HUES64 (cell line): ENCODE results near the gene IREB2.
"Not testable (repeated sequence)": the region's sequence is repeated elsewhere in the genome, so short reads cannot be mapped to it uniquely, and the experiment has no call there.

ENCODE experiments used
- H3K27ac ChIP-seq: 2 replicates; pipeline ENCODE4 v1.7.0; 2013; ENCODE audit warnings: low read depth, low read length, inconsistent platforms
- H3K27me3 ChIP-seq: 2 replicates; pipeline ENCODE4 v1.6.1; 2013; ENCODE audit warnings: mild to moderate bottlenecking, low read length; ENCODE audit not compliant: insufficient read depth
- H3K36me3 ChIP-seq: 2 replicates; pipeline ENCODE4 v1.6.1; 2013; ENCODE audit warnings: mild to moderate bottlenecking, low read length; ENCODE audit not compliant: insufficient read depth
- H3K4me1 ChIP-seq: 2 replicates; pipeline ENCODE4 v1.6.1; 2013; ENCODE audit warnings: mild to moderate bottlenecking, low read length, moderate library complexity; ENCODE audit not compliant: insufficient read depth
- H3K4me3 ChIP-seq: 2 replicates; pipeline ENCODE4 v1.5.1; 2013; ENCODE audit warnings: mild to moderate bottlenecking, low read length, moderate library complexity
- H3K9ac ChIP-seq: 2 replicates; pipeline ENCODE4 v1.6.1; 2013; ENCODE audit warnings: mild to moderate bottlenecking, low read depth, low read length
- H3K9me3 ChIP-seq: 2 replicates; pipeline ENCODE4 v1.6.1; 2013; ENCODE audit warnings: low read depth, low read length; ENCODE audit not compliant: insufficient read depth
- WGBS: fragments of 150-250, 120-280 bp; methylation state at CpG from one replicate; pipeline ENCODE4 v1.1.7; 2013; ENCODE audit warnings: missing lambda C conversion rate; 5-methylcytosine and 5-hydroxymethylcytosine counted together

Gene IREB2

DNA sequence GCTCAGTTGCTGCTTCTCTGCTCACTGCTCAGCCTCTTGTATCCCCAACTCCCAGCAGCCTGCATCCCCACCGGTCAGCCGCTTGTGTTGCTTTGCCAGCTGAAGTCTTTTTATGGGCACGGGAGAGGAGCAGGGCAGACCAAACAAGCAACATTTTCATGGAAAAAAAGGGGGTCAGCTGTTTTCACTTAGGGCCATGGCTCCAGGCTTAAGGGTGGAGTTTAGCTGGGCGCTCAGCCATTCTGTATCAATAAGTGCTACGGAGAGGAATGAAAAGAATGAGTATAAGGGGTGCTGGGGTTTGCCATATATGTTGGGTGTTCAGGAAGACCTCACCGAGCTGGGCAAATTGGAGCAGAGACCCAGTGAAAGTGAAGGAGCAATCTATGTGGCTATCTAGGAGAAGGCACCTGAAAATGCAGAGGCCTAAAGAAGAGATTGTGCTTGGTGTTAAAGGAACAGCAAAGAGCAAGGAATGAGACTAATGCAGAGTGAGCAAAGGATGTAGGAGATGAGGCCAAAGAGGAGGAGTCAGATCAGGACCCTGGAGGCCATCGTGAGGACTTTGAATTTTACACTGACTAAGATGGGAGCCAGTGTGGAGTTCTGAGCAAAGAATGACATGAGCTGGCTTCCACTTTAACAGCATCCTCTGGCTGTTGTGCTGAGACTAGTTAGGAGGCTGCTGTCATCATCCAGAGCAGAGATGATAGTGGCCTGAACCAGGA lies 16.6 kb upstream of the IREB2 start:
- H3K36me3 ChIP-seq: no peaks in the 10 kb centered on the region
- no peaks in the 10 kb centered on the region for H3K9me3 ChIP-seq
- H3K9ac ChIP-seq: no peak overlapping the region
- no peaks in the 10 kb centered on the region for H3K4me1 ChIP-seq
- H3K27ac ChIP-seq: no peak overlapping the region
- WGBS: 89% methylated on average over 7 of the region's 7 CpGs
- no peak overlapping the region for H3K4me3 ChIP-seq
- H3K27me3 ChIP-seq: no peaks in the 10 kb centered on the region

- no peak overlapping the region for H3K4me3 ChIP-seq
- H3K9ac ChIP-seq: no peak overlapping the region
- H3K27me3 ChIP-seq: no peaks in the 10 kb centered on the region
- no peak overlapping the region for H3K27ac ChIP-seq
- WGBS: 68% methylated on average over 11 of the region's 12 CpGs
- H3K36me3 ChIP-seq: no peaks in the 10 kb centered on the region
- H3K9me3 ChIP-seq: no peaks in the 10 kb centered on the region
- no peaks in the 10 kb centered on the region for H3K4me1 ChIP-seq
These were observed 15.3 kb upstream of the IREB2 start for GRCh38 chr15:78422571-78423340.

GRCh38 chr15:78424673-78425072 lies 13.3 kb upstream of the IREB2 start:
- Histone ChIP-seq H3K27ac (no peak overlapping the region), H3K27me3 (no peaks in the 10 kb centered on the region), H3K9ac (no peak overlapping the region), H3K36me3 (no peaks in the 10 kb centered on the region), H3K4me3 (no peak overlapping the region), H3K9me3 (no peaks in the 10 kb centered on the region), H3K4me1 (no peaks in the 10 kb centered on the region)
- WGBS: 98% methylated on average over 2 of the region's 3 CpGs

- no peak overlapping the region for H3K4me3 ChIP-seq
- no peak overlapping the region for H3K27ac ChIP-seq
- no peak overlapping the region for H3K9ac ChIP-seq
- H3K9me3 ChIP-seq: no peaks in the 10 kb centered on the region
- no peaks in the 10 kb centered on the region for H3K27me3 ChIP-seq
- no peaks in the 10 kb centered on the region for H3K4me1 ChIP-seq
- no CpG with 5 or more reads among the region's 1 CpG for WGBS
- H3K36me3 ChIP-seq: no peaks in the 10 kb centered on the region
These were observed 12.4 kb upstream of the IREB2 start for GRCh38 chr15:78425643-78426042.

DNA sequence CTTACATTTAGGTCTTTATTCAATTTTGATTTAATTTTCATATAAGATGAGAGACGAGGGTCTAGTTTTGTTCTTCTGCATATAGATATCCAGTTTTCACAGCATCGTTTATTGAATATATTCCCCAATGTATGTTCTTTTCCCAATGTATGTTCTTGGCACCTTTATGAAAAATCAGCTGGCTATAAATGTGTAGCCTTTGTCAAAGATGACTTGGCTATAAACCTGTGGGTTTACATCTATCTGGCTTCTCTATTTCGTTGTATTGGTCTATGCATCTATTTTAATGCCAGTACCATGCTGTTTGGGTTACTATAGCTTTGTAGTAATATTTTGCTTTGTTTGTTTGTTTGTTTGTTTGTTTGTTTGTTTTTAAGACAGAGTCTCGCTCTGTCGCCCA lies 11.7 kb upstream of the IREB2 start:
- Histone ChIP-seq H3K4me3 (no peak overlapping the region), H3K36me3 (no peaks in the 10 kb centered on the region), H3K9me3 (no peaks in the 10 kb centered on the region), H3K4me1 (no peaks in the 10 kb centered on the region), H3K9ac (no peak overlapping the region), H3K27me3 (no peaks in the 10 kb centered on the region), H3K27ac (no peak overlapping the region)
- 96% methylated on average over 5 of the region's 5 CpGs for WGBS

DNA sequence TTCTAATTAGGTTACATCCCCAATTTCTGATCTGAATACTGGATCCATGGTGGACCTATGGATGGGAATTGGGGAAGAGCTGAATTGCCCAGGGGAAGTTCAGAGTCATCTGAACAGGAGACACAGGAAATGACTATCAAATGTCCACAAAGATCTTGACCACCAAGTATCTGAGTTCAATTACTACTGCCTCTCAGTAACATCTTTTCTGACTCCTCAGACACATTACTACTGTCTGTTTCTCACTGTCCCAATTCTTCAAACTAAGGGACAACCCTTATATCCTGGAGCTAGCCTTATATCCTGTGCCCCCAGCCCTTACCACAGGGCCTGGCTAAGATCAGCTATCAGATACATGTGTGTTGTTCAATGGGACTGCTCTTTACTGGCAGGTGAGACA lies 10.1 kb upstream of the IREB2 start:
- Histone ChIP-seq H3K9me3 (no peaks in the 10 kb centered on the region), H3K4me1 (no peaks in the 10 kb centered on the region), H3K27me3 (no peaks in the 10 kb centered on the region), H3K4me3 (no peak overlapping the region), H3K9ac (no peak overlapping the region), H3K36me3 (no peaks in the 10 kb centered on the region), H3K27ac (no peak overlapping the region)

- Histone ChIP-seq H3K4me3 (no peak overlapping the region), H3K9me3 (no peaks in the 10 kb centered on the region), H3K27me3 (no peaks in the 10 kb centered on the region), H3K27ac (no peak overlapping the region), H3K4me1 (0 out of 2 replicates have a peak, but pooled peaks cover 2% of the 10 kb centered on the region), H3K9ac (no peak overlapping the region), H3K36me3 (no peaks in the 10 kb centered on the region)
- 91% methylated on average over 2 of the region's 2 CpGs for WGBS
These were observed 8.5 kb upstream of the IREB2 start for GRCh38 chr15:78429477-78429876.

- WGBS: 81% methylated on average over 1 of the region's 1 CpG
- Histone ChIP-seq H3K4me3 (no peak overlapping the region), H3K36me3 (no peaks in the 10 kb centered on the region), H3K27ac (no peak overlapping the region), H3K27me3 (no peaks in the 10 kb centered on the region), H3K9ac (no peak overlapping the region), H3K9me3 (no peaks in the 10 kb centered on the region), H3K4me1 (0 out of 2 replicates have a peak, but pooled peaks cover 4% of the 10 kb centered on the region)
These were observed 6.1 kb upstream of the IREB2 start for GRCh38 chr15:78431955-78432354.

GRCh38 chr15:78432664-78433063 lies 5.4 kb upstream of the IREB2 start:
- WGBS: 87% methylated on average over 1 of the region's 1 CpG
- Histone ChIP-seq H3K27me3 (no peaks in the 10 kb centered on the region), H3K9ac (no peak overlapping the region), H3K4me1 (0 out of 2 replicates have a peak, but pooled peaks cover 4% of the 10 kb centered on the region), H3K27ac (no peak overlapping the region), H3K36me3 (no peaks in the 10 kb centered on the region), H3K4me3 (no peak overlapping the region), H3K9me3 (no peaks in the 10 kb centered on the region)

- Histone ChIP-seq H3K27me3 (no peaks in the 10 kb centered on the region), H3K36me3 (no peaks in the 10 kb centered on the region), H3K27ac (no peak overlapping the region; the same call in 1 of the 2 replicates), H3K9me3 (no peaks in the 10 kb centered on the region), H3K4me1 (0 out of 2 replicates have a peak, but pooled peaks cover 4% of the 10 kb centered on the region), H3K9ac (no peak overlapping the region), H3K4me3 (no peak overlapping the region)
- WGBS: 99% methylated on average over 4 of the region's 8 CpGs
These were observed 3.9 kb upstream of the IREB2 start for GRCh38 chr15:78434134-78434533.

GRCh38 chr15:78434711-78435110 lies 3.3 kb upstream of the IREB2 start:
- not testable (repeated sequence) for H3K27ac ChIP-seq, H3K36me3 ChIP-seq, H3K4me3 ChIP-seq, H3K4me1 ChIP-seq, H3K27me3 ChIP-seq, H3K9me3 ChIP-seq, H3K9ac ChIP-seq
- WGBS: 74% methylated on average over 6 of the region's 6 CpGs
